ENCODE measurements around the gene AKAP6.

GRCh38 chr14:32545095-32545494, 216.0 kb downstream of the AKAP6 start:
- TF ChIP-seq, protein P1, sequence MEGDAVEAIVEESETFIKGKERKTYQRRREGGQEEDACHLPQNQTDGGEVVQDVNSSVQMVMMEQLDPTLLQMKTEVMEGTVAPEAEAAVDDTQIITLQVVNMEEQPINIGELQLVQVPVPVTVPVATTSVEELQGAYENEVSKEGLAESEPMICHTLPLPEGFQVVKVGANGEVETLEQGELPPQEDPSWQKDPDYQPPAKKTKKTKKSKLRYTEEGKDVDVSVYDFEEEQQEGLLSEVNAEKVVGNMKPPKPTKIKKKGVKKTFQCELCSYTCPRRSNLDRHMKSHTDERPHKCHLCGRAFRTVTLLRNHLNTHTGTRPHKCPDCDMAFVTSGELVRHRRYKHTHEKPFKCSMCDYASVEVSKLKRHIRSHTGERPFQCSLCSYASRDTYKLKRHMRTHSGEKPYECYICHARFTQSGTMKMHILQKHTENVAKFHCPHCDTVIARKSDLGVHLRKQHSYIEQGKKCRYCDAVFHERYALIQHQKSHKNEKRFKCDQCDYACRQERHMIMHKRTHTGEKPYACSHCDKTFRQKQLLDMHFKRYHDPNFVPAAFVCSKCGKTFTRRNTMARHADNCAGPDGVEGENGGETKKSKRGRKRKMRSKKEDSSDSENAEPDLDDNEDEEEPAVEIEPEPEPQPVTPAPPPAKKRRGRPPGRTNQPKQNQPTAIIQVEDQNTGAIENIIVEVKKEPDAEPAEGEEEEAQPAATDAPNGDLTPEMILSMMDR (IDR thresholded peaks at IDR 0.05 in 2 of 3, conservative IDR thresholded peaks at IDR 0.05 in 1 of 3; ENCODE audit: borderline replicate concordance in 1 of 3, insufficient read depth in 1 of 3, low read depth in 2 of 3, low read length in 2 of 3) = no peak
- TF ChIP-seq YY1 (IDR thresholded peaks at IDR 0.05; ENCODE audit: extremely low read depth, insufficient replicate concordance, low read depth, low read length) (no peak), POLR2A (IDR thresholded peaks at IDR 0.05; ENCODE audit: borderline replicate concordance, extremely low read depth, insufficient read depth, insufficient read length) (no peak), EZH2 (IDR thresholded peaks at IDR 0.05) (no peak)
